ENCODE results near the gene ZNF750. TPM values are rescaled to one million over a fixed set of nuclear protein-coding genes. Genes with fewer than 3 reads are reported as not detected.
A peak's percentile ranks its signal among the peaks of the same experiment; 100 is the strongest.

ZNF750 gene
- total RNA-seq, 1 donor from 2014 or later, result under 0.01 TPM

GRCh38 chr17:82859431-82860403 lies 19.9 kb upstream of the ZNF750 start:
- DNase-seq (ENCODE audit: low read depth in 2 of 2), result peak; percentile 26 to 87

- DNase-seq (ENCODE audit: low read depth in 2 of 2), result no peak
Measured at GRCh38 chr17:82858376-82859126, 18.7 kb upstream of the ZNF750 start.

- DNase-seq (ENCODE audit: low read depth in 2 of 2), result no peak
Measured at GRCh38 chr17:82856361-82856760, 16.5 kb upstream of the ZNF750 start.

- no peak for DNase-seq (ENCODE audit: low read depth in 2 of 2)
Measured at GRCh38 chr17:82854226-82854625, 14.4 kb upstream of the ZNF750 start.

GRCh38 chr17:82851381-82851780 lies 11.6 kb upstream of the ZNF750 start:
- no peak for DNase-seq (ENCODE audit: low read depth in 2 of 2)

- DNase-seq (ENCODE audit: low read depth in 2 of 2), result no peak
Measured at GRCh38 chr17:82849076-82849945, 9.5 kb upstream of the ZNF750 start.

GRCh38 chr17:82848022-82848592 lies 8.3 kb upstream of the ZNF750 start:
- DNase-seq (ENCODE audit: low read depth in 2 of 2), result peak; percentile 63 to 83

- peak; percentile 57 to 93 for DNase-seq (ENCODE audit: low read depth in 2 of 2)
Measured at GRCh38 chr17:82846061-82846691, 6.4 kb upstream of the ZNF750 start.

GRCh38 chr17:82845163-82845807 lies 5.5 kb upstream of the ZNF750 start:
- DNase-seq (ENCODE audit: low read depth in 2 of 2), result peak; percentile 95 to 99

GRCh38 chr17:82844796-82845162 lies 5.0 kb upstream of the ZNF750 start:
- DNase-seq (ENCODE audit: low read depth in 2 of 2), result peak in 1 of 2 donors; percentile 51

GRCh38 chr17:82843904-82844680 lies 4.3 kb upstream of the ZNF750 start:
- no peak for DNase-seq (ENCODE audit: low read depth in 2 of 2)

- no peak for DNase-seq (ENCODE audit: low read depth in 2 of 2)
Measured at GRCh38 chr17:82841921-82842596, 2.2 kb upstream of the ZNF750 start.

GRCh38 chr17:82840431-82840831 lies 609 bp upstream of the ZNF750 start:
- DNase-seq (ENCODE audit: low read depth in 2 of 2), result no peak

GRCh38 chr17:82838386-82839063 lies 1.3 kb downstream of the ZNF750 start:
- no peak for DNase-seq (ENCODE audit: low read depth in 2 of 2)

- no peak for DNase-seq (ENCODE audit: low read depth in 2 of 2)
Measured at GRCh38 chr17:82837586-82838320, 2.1 kb downstream of the ZNF750 start.

- DNase-seq (ENCODE audit: low read depth in 2 of 2), result peak in 1 of 2 donors; percentile 19
Measured at GRCh38 chr17:82836823-82837357, 2.9 kb downstream of the ZNF750 start.
